ENCODE measurements around the gene EGFL6. TPM values are rescaled to one million over a fixed set of nuclear protein-coding genes. Genes with fewer than 3 reads are reported as not detected.

EGFL6 gene
- polyA plus RNA-seq, 1 donor from 2014 or later: 0.36 TPM

Other genes starting within 250 kb of the EGFL6 start
- not detected in 2 replicates for gene ATXN3L, start 249.5 kb upstream of the EGFL6 start, polyA plus RNA-seq
- gene TCEANC, start 83.5 kb downstream of the EGFL6 start, polyA plus RNA-seq: 5.0 and 5.3 TPM in 2 replicates
- 26.9 and 30.6 TPM in 2 replicates for gene RAB9A, start 119.5 kb downstream of the EGFL6 start, polyA plus RNA-seq
- 70.0 and 94.2 TPM in 2 replicates for gene TRAPPC2, start 165.0 kb downstream of the EGFL6 start, polyA plus RNA-seq
- 30.9 and 35.1 TPM in 2 replicates for gene OFD1, start 165.1 kb downstream of the EGFL6 start, polyA plus RNA-seq
- 205 and 212 TPM in 2 replicates for gene GPM6B, start 247.5 kb downstream of the EGFL6 start, polyA plus RNA-seq